GM19452 (cell line): Measurements from ENCODE around the gene TNS1.

ENCODE experiments used
- ATAC-seq: cut with Tn5 transposase; IDR thresholded peaks from one replicate; pipeline ENCODE4 v1.9.1; 2021; ENCODE audit not compliant: unreplicated experiment

The TNS1 gene

GRCh38 chr2:218017211-218018053 is 14.6 kb upstream of the TNS1 start:
- ATAC-seq, result no peak

GRCh38 chr2:218016810-218017209 is 14.0 kb upstream of the TNS1 start:
- ATAC-seq, result no peak

- no peak for ATAC-seq
These were observed 13.1 kb upstream of the TNS1 start for GRCh38 chr2:218015586-218016521.

GRCh38 chr2:218014706-218015585 is 12.2 kb upstream of the TNS1 start:
- ATAC-seq, result no peak

GRCh38 chr2:218013289-218013688 is 10.5 kb upstream of the TNS1 start:
- ATAC-seq, result no peak

- ATAC-seq, result no peak
These were observed 9.5 kb upstream of the TNS1 start for GRCh38 chr2:218012284-218012683.

- no peak for ATAC-seq
These were observed 8.9 kb upstream of the TNS1 start for GRCh38 chr2:218011653-218012040.

- no peak for ATAC-seq
These were observed 8.3 kb upstream of the TNS1 start for GRCh38 chr2:218010984-218011652.

- ATAC-seq, result no peak
These were observed 7.6 kb upstream of the TNS1 start for GRCh38 chr2:218010140-218010983.

GRCh38 chr2:218009765-218010139 is 7.0 kb upstream of the TNS1 start:
- no peak for ATAC-seq

GRCh38 chr2:218009231-218009630 is 6.4 kb upstream of the TNS1 start:
- ATAC-seq, result no peak

GRCh38 chr2:218008060-218009040 is 5.6 kb upstream of the TNS1 start:
- no peak for ATAC-seq

- ATAC-seq, result no peak
These were observed 3.9 kb upstream of the TNS1 start for GRCh38 chr2:218006741-218007140.

- ATAC-seq, result no peak
These were observed 2.7 kb upstream of the TNS1 start for GRCh38 chr2:218005486-218005885.

GRCh38 chr2:218005028-218005427 is 2.2 kb upstream of the TNS1 start:
- no peak for ATAC-seq

GRCh38 chr2:218003981-218004419 is 1.2 kb upstream of the TNS1 start:
- ATAC-seq, result no peak

- ATAC-seq, result no peak
These were observed 618 bp upstream of the TNS1 start for GRCh38 chr2:218003281-218003944.
